IPS DF 6.9 (cell line): ENCODE results near the gene SPAG17.

Experiments used
- DNase-seq: peaks from one replicate; pipeline ENCODE4 v3.0.0-alpha.2; 2013; ENCODE audit warnings: low read depth, low spot score
- H3K27ac ChIP-seq: one replicate; pipeline ENCODE4 v1.5.1; 2013; ENCODE audit warnings: low read length, control low read depth
- H3K27me3 ChIP-seq: 2 replicates; pipeline ENCODE4 v1.6.1; 2013; ENCODE audit warnings: mild to moderate bottlenecking, low read length; ENCODE audit not compliant: control insufficient read depth, insufficient read depth
- H3K36me3 ChIP-seq: 2 replicates; pipeline ENCODE4 v1.6.1; 2013; ENCODE audit warnings: low read length; ENCODE audit not compliant: control insufficient read depth, insufficient read depth
- H3K4me1 ChIP-seq: 2 replicates; pipeline ENCODE4 v1.6.1; 2013; ENCODE audit warnings: low read length; ENCODE audit not compliant: control insufficient read depth, insufficient read depth
- H3K4me3 ChIP-seq: 2 replicates; pipeline ENCODE4 v1.5.1; 2013; ENCODE audit warnings: mild to moderate bottlenecking, low read length
- H3K9me3 ChIP-seq: 2 replicates; pipeline ENCODE4 v1.6.1; 2013; ENCODE audit warnings: low read length, inconsistent platforms; ENCODE audit not compliant: control insufficient read depth, insufficient read depth
- WGBS: extraction: QIAGEN DNeasy Blood & Tissue Kit; methylation state at CpG from one replicate; pipeline ENCODE4 v1.1.7; 2013; ENCODE audit warnings: mixed read lengths, missing lambda C conversion rate; ENCODE audit not compliant: insufficient read length, insufficient coverage; 5-methylcytosine and 5-hydroxymethylcytosine counted together

Gene SPAG17

GRCh38 chr1:118039170-118039569 lies 145.9 kb downstream of the SPAG17 start:
- no peak overlapping the region for H3K27ac ChIP-seq
- H3K9me3 ChIP-seq, result no peaks in the 10 kb centered on the region

DNA sequence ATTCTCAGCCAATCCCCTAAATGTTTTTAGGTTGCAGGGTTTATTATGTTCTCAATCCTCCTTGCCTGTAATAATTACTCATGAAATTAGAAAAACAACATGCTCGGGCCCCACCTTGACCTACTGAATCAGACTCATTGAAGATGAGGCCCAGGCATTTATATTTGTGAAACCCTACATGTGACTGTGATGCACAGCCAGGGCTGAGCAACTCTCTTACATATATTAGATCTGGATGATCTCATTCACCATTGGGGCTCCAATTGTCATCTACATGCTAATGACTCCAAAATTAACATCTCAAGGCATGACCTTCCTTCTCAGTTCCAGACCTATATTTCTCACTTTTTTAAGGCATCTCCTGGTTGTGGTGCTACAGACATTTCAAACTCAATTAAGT lies 152.1 kb downstream of the SPAG17 start:
- H3K4me3 ChIP-seq, result no peak overlapping the region
- no peak for DNase-seq
- WGBS, result no CpG with 5 or more reads among the region's 1 CpG
- H3K9me3 ChIP-seq, result no peaks in the 10 kb centered on the region
- H3K36me3 ChIP-seq, result no peaks in the 10 kb centered on the region
- H3K4me1 ChIP-seq, result no peaks in the 10 kb centered on the region
- no peaks in the 10 kb centered on the region for H3K27me3 ChIP-seq
- no peak overlapping the region for H3K27ac ChIP-seq

More at GRCh38 chr1:118039170-118039569, 145.9 kb downstream of the SPAG17 start:
- H3K4me1 ChIP-seq, result no peaks in the 10 kb centered on the region
- no peak overlapping the region for H3K4me3 ChIP-seq
- H3K27me3 ChIP-seq, result no peaks in the 10 kb centered on the region
- 100% methylated on average over 1 of the region's 3 CpGs for WGBS
- no peaks in the 10 kb centered on the region for H3K36me3 ChIP-seq
- no peak for DNase-seq

DNA sequence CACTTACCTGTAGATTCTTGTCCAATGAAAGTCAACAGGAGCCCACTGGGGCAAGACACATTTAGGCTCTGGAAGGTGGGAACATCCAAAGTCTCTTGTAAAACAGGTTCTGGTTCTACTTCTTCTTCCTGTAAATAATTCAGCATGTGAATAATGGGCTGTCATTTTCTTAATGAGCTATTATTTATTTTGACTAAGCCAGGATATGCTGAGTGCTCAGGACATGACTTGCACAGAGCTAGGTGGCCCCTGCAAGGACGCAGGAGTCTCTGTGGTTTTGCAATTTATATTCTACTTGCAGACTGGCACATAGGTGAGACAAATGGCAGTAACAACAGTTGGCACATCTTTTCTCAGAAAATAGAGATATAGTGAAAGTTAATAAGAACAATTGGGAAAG lies 156.8 kb downstream of the SPAG17 start:
- H3K27me3 ChIP-seq, result no peaks in the 10 kb centered on the region
- no CpG with 5 or more reads among the region's 1 CpG for WGBS
- no peaks in the 10 kb centered on the region for H3K4me1 ChIP-seq
- DNase-seq, result no peak
- H3K4me3 ChIP-seq, result no peak overlapping the region
- no peak overlapping the region for H3K27ac ChIP-seq
- no peaks in the 10 kb centered on the region for H3K9me3 ChIP-seq
- no peaks in the 10 kb centered on the region for H3K36me3 ChIP-seq

GRCh38 chr1:118023199-118023598 lies 161.8 kb downstream of the SPAG17 start:
- no peaks in the 10 kb centered on the region for H3K4me1 ChIP-seq
- H3K27me3 ChIP-seq, result no peaks in the 10 kb centered on the region
- no peak overlapping the region for H3K4me3 ChIP-seq
- no peak for DNase-seq
- no peak overlapping the region for H3K27ac ChIP-seq
- no peaks in the 10 kb centered on the region for H3K9me3 ChIP-seq
- H3K36me3 ChIP-seq, result no peaks in the 10 kb centered on the region
- WGBS, result no CpG with 5 or more reads among the region's 3 CpGs

GRCh38 chr1:118021668-118022067 lies 163.4 kb downstream of the SPAG17 start:
- Histone ChIP-seq H3K4me3 (no peak overlapping the region), H3K36me3 (no peaks in the 10 kb centered on the region), H3K4me1 (no peaks in the 10 kb centered on the region), H3K27ac (no peak overlapping the region), H3K27me3 (no peaks in the 10 kb centered on the region), H3K9me3 (no peaks in the 10 kb centered on the region)
- DNase-seq, result no peak
- no CpG with 5 or more reads among the region's 1 CpG for WGBS

DNA sequence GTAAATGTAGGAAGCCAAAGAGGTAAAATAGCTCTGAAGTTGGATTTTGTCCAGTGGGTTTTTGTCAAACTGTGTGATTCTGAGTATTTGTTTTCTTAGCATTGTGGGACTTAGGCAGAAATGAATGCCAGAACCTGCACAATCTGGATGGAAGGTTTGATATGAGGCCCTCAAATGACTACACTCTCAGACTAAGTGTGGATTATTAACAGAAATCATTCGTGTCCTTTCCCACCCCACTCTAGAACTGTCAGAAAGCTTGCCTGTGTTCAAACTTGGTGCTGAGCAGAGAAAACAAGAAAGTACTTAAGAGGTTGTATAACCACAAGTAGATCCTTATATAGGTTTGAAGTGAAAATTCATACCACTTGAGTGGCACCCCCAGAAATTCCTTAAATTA lies 167.0 kb downstream of the SPAG17 start:
- WGBS, result no CpG with 5 or more reads among the region's 1 CpG
- Histone ChIP-seq H3K27me3 (no peaks in the 10 kb centered on the region), H3K4me1 (no peaks in the 10 kb centered on the region), H3K36me3 (no peaks in the 10 kb centered on the region), H3K27ac (no peak overlapping the region), H3K9me3 (no peaks in the 10 kb centered on the region), H3K4me3 (no peak overlapping the region)
- no peak for DNase-seq

DNA sequence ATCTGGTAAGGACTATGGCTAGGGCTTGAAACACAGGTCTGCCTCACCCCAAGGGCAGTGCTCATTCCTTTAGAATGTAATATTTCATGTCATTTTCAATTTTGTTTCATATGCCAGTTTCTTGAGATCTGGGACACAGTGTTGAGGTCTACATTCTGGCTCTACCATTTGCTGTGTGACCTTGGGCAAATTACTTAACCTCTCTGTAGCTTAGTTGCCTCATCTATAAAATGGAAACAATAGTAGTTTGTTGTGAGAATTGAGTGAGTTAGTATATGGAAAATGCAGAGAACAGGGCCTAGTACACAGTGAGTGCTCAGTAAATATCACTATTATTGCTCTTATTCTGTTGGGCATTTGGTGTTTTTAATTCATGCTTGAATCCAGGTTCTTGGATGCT lies 171.1 kb downstream of the SPAG17 start:
- no peaks in the 10 kb centered on the region for H3K9me3 ChIP-seq
- H3K27ac ChIP-seq, result no peak overlapping the region
- H3K27me3 ChIP-seq, result no peaks in the 10 kb centered on the region
- no peak for DNase-seq
- no peaks in the 10 kb centered on the region for H3K36me3 ChIP-seq
- no peak overlapping the region for H3K4me3 ChIP-seq
- no peaks in the 10 kb centered on the region for H3K4me1 ChIP-seq

- Histone ChIP-seq H3K9me3 (no peaks in the 10 kb centered on the region), H3K27me3 (no peaks in the 10 kb centered on the region), H3K4me3 (no peak overlapping the region), H3K4me1 (no peaks in the 10 kb centered on the region), H3K36me3 (no peaks in the 10 kb centered on the region), H3K27ac (no peak overlapping the region)
- WGBS, result no CpG with 5 or more reads among the region's 6 CpGs
- no peak for DNase-seq
Measured at GRCh38 chr1:118013336-118013735, 171.7 kb downstream of the SPAG17 start.

DNA sequence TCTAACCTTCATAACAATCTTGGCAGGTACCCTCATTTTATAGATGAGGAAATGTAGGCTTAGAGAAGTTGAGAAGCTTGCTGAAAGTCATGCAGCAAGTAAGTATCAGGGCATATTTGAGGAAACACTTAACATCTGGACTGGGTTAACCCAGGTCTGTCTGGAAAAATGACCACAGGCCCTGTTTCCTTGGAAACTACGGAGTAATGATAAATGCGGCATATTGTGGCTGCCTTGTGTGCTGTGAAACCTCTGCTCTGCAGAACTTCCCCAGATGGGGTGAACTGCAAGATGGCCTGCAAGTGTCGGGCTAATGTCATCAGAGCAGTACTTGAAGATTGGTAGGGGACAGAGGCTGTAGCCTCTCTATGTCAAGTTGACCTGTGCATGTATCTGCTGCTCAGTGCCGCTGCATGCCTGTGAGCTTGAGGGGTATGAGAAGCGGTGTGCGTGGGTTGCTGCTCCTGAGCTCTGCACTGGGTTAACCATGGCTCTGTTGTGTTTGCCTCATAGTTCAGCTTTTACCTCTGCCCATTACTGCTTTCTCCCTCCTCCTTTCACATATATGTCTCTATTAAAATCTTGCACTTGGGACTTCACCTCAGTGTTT lies 172.4 kb downstream of the SPAG17 start:
- Histone ChIP-seq H3K4me3 (no peak overlapping the region), H3K27me3 (no peaks in the 10 kb centered on the region), H3K27ac (no peak overlapping the region), H3K4me1 (no peaks in the 10 kb centered on the region), H3K9me3 (no peaks in the 10 kb centered on the region), H3K36me3 (no peaks in the 10 kb centered on the region)
- no CpG with 5 or more reads among the region's 6 CpGs for whole genome bisulfite sequencing
- DNase-seq, result no peak

GRCh38 chr1:118008011-118008410 lies 177.0 kb downstream of the SPAG17 start:
- no peak overlapping the region for H3K27ac ChIP-seq
- H3K27me3 ChIP-seq, result no peaks in the 10 kb centered on the region
- H3K9me3 ChIP-seq, result no peaks in the 10 kb centered on the region
- no peaks in the 10 kb centered on the region for H3K36me3 ChIP-seq
- no peak for DNase-seq
- no peaks in the 10 kb centered on the region for H3K4me1 ChIP-seq
- H3K4me3 ChIP-seq, result no peak overlapping the region
- no CpG with 5 or more reads among the region's 7 CpGs for WGBS

DNA sequence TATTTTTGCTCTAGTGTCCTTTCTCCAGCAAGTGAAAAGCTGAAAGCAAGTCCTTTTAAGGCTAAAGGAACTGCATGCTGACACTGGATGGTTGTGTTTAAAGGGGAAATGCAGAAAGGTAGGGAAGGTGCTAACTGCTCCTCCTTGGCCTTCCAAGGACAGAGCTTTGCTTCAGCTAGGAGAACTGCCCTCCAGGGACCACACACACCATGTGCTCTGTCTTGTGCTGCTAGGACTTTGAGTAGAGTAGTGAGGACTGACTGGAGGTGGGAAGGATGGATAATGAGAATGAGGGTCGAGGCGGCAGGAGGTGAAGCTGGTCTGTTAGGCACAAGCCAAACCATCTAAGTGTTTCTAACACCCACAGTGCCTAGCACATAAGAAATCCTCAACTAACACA lies 177.6 kb downstream of the SPAG17 start:
- H3K27me3 ChIP-seq, result no peaks in the 10 kb centered on the region
- no peaks in the 10 kb centered on the region for H3K36me3 ChIP-seq
- WGBS, result no CpG with 5 or more reads among the region's 2 CpGs
- DNase-seq, result no peak
- H3K27ac ChIP-seq, result no peak overlapping the region
- no peak overlapping the region for H3K4me3 ChIP-seq
- H3K9me3 ChIP-seq, result no peaks in the 10 kb centered on the region
- H3K4me1 ChIP-seq, result no peaks in the 10 kb centered on the region
